Liver (tissue), 9 donors: ENCODE data around the gene TTBK1. TPM values are rescaled to one million over a fixed set of nuclear protein-coding genes. Genes with fewer than 3 reads are reported as not detected.

Experiments
- DNase-seq: peaks from one replicate; pipeline ENCODE4 v3.0.0-alpha.2; 2017; ENCODE audit warnings: low spot score
- H3K27ac ChIP-seq, 2 donors: one replicate each; pipeline ENCODE4 v1.7.0; 2013; ENCODE audit warnings: inconsistent platforms in 2 of 2, low read length in 2 of 2, control low read depth in 1 of 2, low read depth in 1 of 2, mild to moderate bottlenecking in 1 of 2
- H3K27me3 ChIP-seq, 4 donors: one replicate each; pipeline versions ENCODE4 v1.6.1 to v1.7.0; 2013; ENCODE audit warnings: low read length in 3 of 4, inconsistent platforms in 1 of 4, mild to moderate bottlenecking in 1 of 4, moderate library complexity in 1 of 4; ENCODE audit not compliant: control insufficient read depth in 4 of 4, insufficient read depth in 4 of 4
- H3K36me3 ChIP-seq, 4 donors: one replicate each; pipeline versions ENCODE4 v1.6.1 to v1.7.0; 2013; ENCODE audit warnings: low read length in 3 of 4, mild to moderate bottlenecking in 3 of 4, low read depth in 1 of 4, moderate library complexity in 1 of 4; ENCODE audit not compliant: control insufficient read depth in 4 of 4, insufficient read depth in 3 of 4
- H3K4me1 ChIP-seq, 4 donors: one replicate each; pipeline versions ENCODE4 v1.6.1 to v1.7.0; 2013; ENCODE audit warnings: low read length in 3 of 4, mild to moderate bottlenecking in 3 of 4, moderate library complexity in 1 of 4; ENCODE audit not compliant: control insufficient read depth in 4 of 4, insufficient read depth in 4 of 4
- H3K4me3 ChIP-seq, 3 donors: one replicate each; pipeline versions ENCODE4 v1.6.1 to v1.7.0; 2013; ENCODE audit warnings: low read length in 3 of 3, control low read depth in 1 of 3, low read depth in 1 of 3, mild to moderate bottlenecking in 1 of 3
- H3K9ac ChIP-seq, 2 donors: one replicate each; pipeline ENCODE4 v1.7.0; 2013; ENCODE audit warnings: low read length in 2 of 2, mild to moderate bottlenecking in 2 of 2, moderate library complexity in 2 of 2, control low read depth in 1 of 2, low read depth in 1 of 2
- H3K9me3 ChIP-seq, 4 donors: one replicate each; pipeline versions ENCODE4 v1.6.1 to v1.7.0; 2013; ENCODE audit warnings: low read length in 3 of 4; ENCODE audit not compliant: control insufficient read depth in 4 of 4
- EGR1 ChIP-seq, 2 donors: IDR thresholded peaks; 2 replicates each; pipeline ENCODE4 v1.6.1; 2016 to 2018; ENCODE audit warnings: antibody characterized with exemption in 2 of 2, low read depth in 2 of 2
- FOXA1 ChIP-seq: IDR thresholded peaks from 2 replicates; pipeline ENCODE4 v1.6.1; 2016; ENCODE audit warnings: antibody characterized with exemption
- FOXA2 ChIP-seq: IDR thresholded peaks from 2 replicates; pipeline ENCODE4 v1.6.1; 2016; ENCODE audit warnings: antibody characterized with exemption
- GABPA ChIP-seq, 2 donors: IDR thresholded peaks in 1 of 2; conservative IDR thresholded peaks in 1 of 2; 2 replicates each; pipeline ENCODE4 v1.6.1; 2016; ENCODE audit warnings: antibody characterized with exemption in 2 of 2, mild to moderate bottlenecking in 1 of 2, moderate library complexity in 1 of 2
- HNF4A ChIP-seq, 2 donors: conservative IDR thresholded peaks; 2 replicates each; pipeline ENCODE4 v1.6.1; 2016; ENCODE audit warnings: antibody characterized with exemption in 2 of 2, mild to moderate bottlenecking in 2 of 2
- HNF4G ChIP-seq: IDR thresholded peaks from 2 replicates; pipeline ENCODE4 v1.6.1; 2016; ENCODE audit warnings: antibody characterized with exemption
- JUND ChIP-seq, 2 donors: IDR thresholded peaks; 2 replicates each; pipeline ENCODE4 v1.6.1; 2016; ENCODE audit warnings: antibody characterized with exemption in 2 of 2
- NR2F2 ChIP-seq: IDR thresholded peaks from 2 replicates; pipeline ENCODE4 v1.6.1; 2016; ENCODE audit warnings: antibody characterized with exemption
- RAD21 ChIP-seq, 2 donors: IDR thresholded peaks; 2 replicates each; pipeline ENCODE4 v1.6.1; 2016; ENCODE audit warnings: antibody characterized with exemption in 2 of 2, mild to moderate bottlenecking in 2 of 2
- RXRA ChIP-seq, 2 donors: IDR thresholded peaks; 2 replicates each; pipeline ENCODE4 v1.6.1; 2017 to 2018; ENCODE audit warnings: antibody characterized with exemption in 2 of 2, mild to moderate bottlenecking in 1 of 2
- SP1 ChIP-seq: IDR thresholded peaks from 2 replicates; pipeline ENCODE4 v1.6.1; 2018; ENCODE audit warnings: antibody characterized with exemption, mild to moderate bottlenecking
- TAF1 ChIP-seq: conservative IDR thresholded peaks from 2 replicates; pipeline ENCODE4 v1.6.1; 2016; ENCODE audit warnings: antibody characterized with exemption, mild to moderate bottlenecking
- YY1 ChIP-seq: IDR thresholded peaks from 2 replicates; pipeline ENCODE4 v1.6.1; 2016; ENCODE audit warnings: antibody characterized with exemption, mild to moderate bottlenecking
- WGBS: extraction: QIAGEN DNeasy Blood & Tissue Kit; methylation state at CpG from one replicate; pipeline ENCODE4 v1.1.7; 2013; 5-methylcytosine and 5-hydroxymethylcytosine counted together
- polyA plus RNA-seq, 2 donors: library from polyadenylated mRNA; stranded (reverse) in 1 of 2; unstranded in 1 of 2; fragments of 200-250 nt in 1 of 2; fragments of >200 nt in 1 of 2; fragmentation: Nextera tagmentation in 1 of 2; extraction: Ambion mirVana in 1 of 2; gene quantifications; one replicate each; pipeline versions ENCODE4 v1.2.1 to v1.2.3, GENCODE V29; 2013 to 2015
- total RNA-seq, 2 donors: library from RNA; depleted of rRNA; stranded (reverse); fragments of >200 nt; gene quantifications; one replicate each; pipeline ENCODE4 v1.2.3, GENCODE V29; 2014
- TF ChIP-seq, protein P1 (sequence below): IDR thresholded peaks from 2 replicates; pipeline ENCODE4 v1.6.1; 2016; ENCODE audit warnings: antibody characterized with exemption, mild to moderate bottlenecking
- TF ChIP-seq, protein P2 (sequence below): fragments of 150-350 bp; IDR thresholded peaks from 2 replicates; pipeline ENCODE4 v1.5.1; 2017; ENCODE audit warnings: improper control_type of control experiment, low read depth, low read length; ENCODE audit not compliant: missing input control
- TF ChIP-seq, protein P3 (sequence below): IDR thresholded peaks from 2 replicates; pipeline ENCODE4 v1.6.1; 2016; ENCODE audit warnings: antibody characterized with exemption
- TF ChIP-seq, protein P4 (sequence below): IDR thresholded peaks from 2 replicates; pipeline ENCODE4 v1.6.1; 2016; ENCODE audit warnings: antibody characterized with exemption
- TF ChIP-seq, protein P5 (sequence below): IDR thresholded peaks from 2 replicates; pipeline ENCODE4 v1.6.1; 2016; ENCODE audit warnings: antibody characterized with exemption
- donor health status: healthy.
- donor health status: healthy.
- donor health status: healthy.
- donor health status: healthy.
- donor health status: healthy.

TTBK1 gene
- total and polyA plus RNA-seq, 4 donors = 0.14 to 1.2 (median 0.44) TPM

DNA sequence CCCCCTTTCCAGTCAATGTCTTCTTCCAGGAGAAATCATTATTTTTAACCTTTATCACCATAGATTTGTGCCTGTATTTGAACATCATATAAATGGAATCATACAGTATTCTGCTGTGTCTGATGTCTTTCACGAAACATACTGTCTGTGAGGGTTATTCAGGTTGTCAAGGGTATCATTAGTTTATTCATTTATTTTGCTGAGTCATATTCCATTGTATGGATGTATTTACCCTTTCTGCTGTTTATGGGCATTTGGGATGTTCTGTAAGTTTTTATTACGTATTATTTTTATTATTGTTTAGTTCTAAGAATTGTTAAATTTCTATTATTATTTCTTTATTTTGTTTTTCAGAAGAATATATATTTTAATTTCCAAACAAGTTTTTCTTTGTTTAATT is 36.0 kb upstream of the TTBK1 start (continued):
- TF ChIP-seq, protein P1, sequence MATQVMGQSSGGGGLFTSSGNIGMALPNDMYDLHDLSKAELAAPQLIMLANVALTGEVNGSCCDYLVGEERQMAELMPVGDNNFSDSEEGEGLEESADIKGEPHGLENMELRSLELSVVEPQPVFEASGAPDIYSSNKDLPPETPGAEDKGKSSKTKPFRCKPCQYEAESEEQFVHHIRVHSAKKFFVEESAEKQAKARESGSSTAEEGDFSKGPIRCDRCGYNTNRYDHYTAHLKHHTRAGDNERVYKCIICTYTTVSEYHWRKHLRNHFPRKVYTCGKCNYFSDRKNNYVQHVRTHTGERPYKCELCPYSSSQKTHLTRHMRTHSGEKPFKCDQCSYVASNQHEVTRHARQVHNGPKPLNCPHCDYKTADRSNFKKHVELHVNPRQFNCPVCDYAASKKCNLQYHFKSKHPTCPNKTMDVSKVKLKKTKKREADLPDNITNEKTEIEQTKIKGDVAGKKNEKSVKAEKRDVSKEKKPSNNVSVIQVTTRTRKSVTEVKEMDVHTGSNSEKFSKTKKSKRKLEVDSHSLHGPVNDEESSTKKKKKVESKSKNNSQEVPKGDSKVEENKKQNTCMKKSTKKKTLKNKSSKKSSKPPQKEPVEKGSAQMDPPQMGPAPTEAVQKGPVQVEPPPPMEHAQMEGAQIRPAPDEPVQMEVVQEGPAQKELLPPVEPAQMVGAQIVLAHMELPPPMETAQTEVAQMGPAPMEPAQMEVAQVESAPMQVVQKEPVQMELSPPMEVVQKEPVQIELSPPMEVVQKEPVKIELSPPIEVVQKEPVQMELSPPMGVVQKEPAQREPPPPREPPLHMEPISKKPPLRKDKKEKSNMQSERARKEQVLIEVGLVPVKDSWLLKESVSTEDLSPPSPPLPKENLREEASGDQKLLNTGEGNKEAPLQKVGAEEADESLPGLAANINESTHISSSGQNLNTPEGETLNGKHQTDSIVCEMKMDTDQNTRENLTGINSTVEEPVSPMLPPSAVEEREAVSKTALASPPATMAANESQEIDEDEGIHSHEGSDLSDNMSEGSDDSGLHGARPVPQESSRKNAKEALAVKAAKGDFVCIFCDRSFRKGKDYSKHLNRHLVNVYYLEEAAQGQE = no peak
- no peak for TF ChIP-seq HNF4G
- no peak for TF ChIP-seq FOXA2
- TF ChIP-seq JUND (IDR thresholded peaks at IDR 0.05) = no peak
- no peak for TF ChIP-seq RXRA (IDR thresholded peaks at IDR 0.05)
- no peak for TF ChIP-seq EGR1 (IDR thresholded peaks at IDR 0.05; ENCODE audit: low read depth in 2 of 2)
- no peak for TF ChIP-seq FOXA1

DNA sequence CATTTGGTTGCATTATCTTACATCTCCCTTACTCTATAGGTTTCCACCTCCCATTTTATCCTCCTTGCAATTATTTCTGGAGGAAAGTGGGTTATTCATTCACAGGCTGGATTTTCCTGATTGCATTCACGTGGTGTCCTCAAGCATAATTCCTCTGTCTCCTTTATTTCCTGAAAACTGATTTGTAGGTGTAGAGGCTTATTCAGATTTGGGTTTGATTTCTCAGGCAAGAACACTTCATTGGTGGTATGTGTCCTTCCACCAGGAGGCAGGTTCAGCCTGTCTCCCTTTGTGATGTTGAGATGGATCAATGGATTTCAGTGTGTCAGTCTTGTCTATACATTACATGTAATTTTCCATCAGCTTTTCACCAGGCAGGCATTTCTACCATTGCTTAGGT is 31.3 kb upstream of the TTBK1 start:
- Histone ChIP-seq H3K27ac (no peak overlapping the region), H3K9me3 (no peaks in the 10 kb centered on the region), H3K9ac (no peak overlapping the region), H3K36me3 (peaks cover 0 to 20% (median 4%) of the 10 kb centered on the region in 4 donors), H3K4me1 (no peaks in the 10 kb centered on the region), H3K4me3 (no peak overlapping the region), H3K27me3 (no peaks in the 10 kb centered on the region)
- DNase-seq = no peak
- 76% methylated on average over 1 of the region's 1 CpG for WGBS
- TF ChIP-seq, protein P1 = no peak
- TF ChIP-seq, protein P2, sequence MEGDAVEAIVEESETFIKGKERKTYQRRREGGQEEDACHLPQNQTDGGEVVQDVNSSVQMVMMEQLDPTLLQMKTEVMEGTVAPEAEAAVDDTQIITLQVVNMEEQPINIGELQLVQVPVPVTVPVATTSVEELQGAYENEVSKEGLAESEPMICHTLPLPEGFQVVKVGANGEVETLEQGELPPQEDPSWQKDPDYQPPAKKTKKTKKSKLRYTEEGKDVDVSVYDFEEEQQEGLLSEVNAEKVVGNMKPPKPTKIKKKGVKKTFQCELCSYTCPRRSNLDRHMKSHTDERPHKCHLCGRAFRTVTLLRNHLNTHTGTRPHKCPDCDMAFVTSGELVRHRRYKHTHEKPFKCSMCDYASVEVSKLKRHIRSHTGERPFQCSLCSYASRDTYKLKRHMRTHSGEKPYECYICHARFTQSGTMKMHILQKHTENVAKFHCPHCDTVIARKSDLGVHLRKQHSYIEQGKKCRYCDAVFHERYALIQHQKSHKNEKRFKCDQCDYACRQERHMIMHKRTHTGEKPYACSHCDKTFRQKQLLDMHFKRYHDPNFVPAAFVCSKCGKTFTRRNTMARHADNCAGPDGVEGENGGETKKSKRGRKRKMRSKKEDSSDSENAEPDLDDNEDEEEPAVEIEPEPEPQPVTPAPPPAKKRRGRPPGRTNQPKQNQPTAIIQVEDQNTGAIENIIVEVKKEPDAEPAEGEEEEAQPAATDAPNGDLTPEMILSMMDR = no peak

DNA sequence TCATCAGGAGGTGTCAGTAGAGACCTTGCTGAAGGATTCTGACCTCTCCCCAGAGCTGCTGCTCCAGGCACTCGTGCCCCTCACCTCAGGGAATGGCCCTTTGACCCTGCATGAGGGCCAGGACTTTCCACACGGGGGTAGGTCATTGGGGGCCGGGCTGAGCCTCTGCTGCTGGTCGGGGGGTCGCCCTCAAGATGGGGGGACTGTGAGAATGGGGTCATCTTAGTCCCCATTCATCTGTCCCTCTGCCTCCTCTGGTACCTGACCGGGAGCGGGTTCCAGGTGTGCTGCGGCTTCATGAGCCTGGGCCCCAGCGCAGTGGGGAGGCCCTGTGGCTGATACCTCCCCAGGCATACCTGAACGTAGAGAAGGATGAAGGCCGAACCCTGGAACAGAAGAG is 29.9 kb upstream of the TTBK1 start:
- H3K4me3 ChIP-seq = no peak overlapping the region
- 90% methylated on average over 11 of the region's 11 CpGs for WGBS
- H3K9ac ChIP-seq = no peak overlapping the region
- no peaks in the 10 kb centered on the region for H3K27me3 ChIP-seq
- no peaks in the 10 kb centered on the region for H3K9me3 ChIP-seq
- peaks cover 2 to 23% (median 6%) of the 10 kb centered on the region in 4 donors for H3K36me3 ChIP-seq
- H3K4me1 ChIP-seq = no peaks in the 10 kb centered on the region
- no peak overlapping the region for H3K27ac ChIP-seq
- no peak for DNase-seq
- TF ChIP-seq, protein P3, sequence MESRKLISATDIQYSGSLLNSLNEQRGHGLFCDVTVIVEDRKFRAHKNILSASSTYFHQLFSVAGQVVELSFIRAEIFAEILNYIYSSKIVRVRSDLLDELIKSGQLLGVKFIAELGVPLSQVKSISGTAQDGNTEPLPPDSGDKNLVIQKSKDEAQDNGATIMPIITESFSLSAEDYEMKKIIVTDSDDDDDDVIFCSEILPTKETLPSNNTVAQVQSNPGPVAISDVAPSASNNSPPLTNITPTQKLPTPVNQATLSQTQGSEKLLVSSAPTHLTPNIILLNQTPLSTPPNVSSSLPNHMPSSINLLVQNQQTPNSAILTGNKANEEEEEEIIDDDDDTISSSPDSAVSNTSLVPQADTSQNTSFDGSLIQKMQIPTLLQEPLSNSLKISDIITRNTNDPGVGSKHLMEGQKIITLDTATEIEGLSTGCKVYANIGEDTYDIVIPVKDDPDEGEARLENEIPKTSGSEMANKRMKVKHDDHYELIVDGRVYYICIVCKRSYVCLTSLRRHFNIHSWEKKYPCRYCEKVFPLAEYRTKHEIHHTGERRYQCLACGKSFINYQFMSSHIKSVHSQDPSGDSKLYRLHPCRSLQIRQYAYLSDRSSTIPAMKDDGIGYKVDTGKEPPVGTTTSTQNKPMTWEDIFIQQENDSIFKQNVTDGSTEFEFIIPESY = no peak
- TF ChIP-seq RAD21 (IDR thresholded peaks at IDR 0.05) (no peak), NR2F2 (no peak), HNF4G (no peak), SP1 (no peak), RXRA (IDR thresholded peaks at IDR 0.05) (no peak), FOXA2 (no peak), TAF1 (no peak), FOXA1 (no peak), JUND (IDR thresholded peaks at IDR 0.05) (no peak), EGR1 (IDR thresholded peaks at IDR 0.05; ENCODE audit: low read depth in 2 of 2) (no peak), YY1 (no peak), GABPA (IDR thresholded peaks at IDR 0.05 in 1 of 2, conservative IDR thresholded peaks at IDR 0.05 in 1 of 2) (no peak), HNF4A (conservative IDR thresholded peaks at IDR 0.05) (no peak)
- TF ChIP-seq, protein P4, sequence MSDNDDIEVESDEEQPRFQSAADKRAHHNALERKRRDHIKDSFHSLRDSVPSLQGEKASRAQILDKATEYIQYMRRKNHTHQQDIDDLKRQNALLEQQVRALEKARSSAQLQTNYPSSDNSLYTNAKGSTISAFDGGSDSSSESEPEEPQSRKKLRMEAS = no peak
- TF ChIP-seq, protein P5, sequence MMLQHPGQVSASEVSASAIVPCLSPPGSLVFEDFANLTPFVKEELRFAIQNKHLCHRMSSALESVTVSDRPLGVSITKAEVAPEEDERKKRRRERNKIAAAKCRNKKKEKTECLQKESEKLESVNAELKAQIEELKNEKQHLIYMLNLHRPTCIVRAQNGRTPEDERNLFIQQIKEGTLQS = no peak
